GM12864 (cell line): Measurements from ENCODE around the gene CASP14.
A peak's percentile ranks its signal among the peaks of the same experiment; 100 is the strongest.
"Not testable (repeated sequence)": the region's sequence is repeated elsewhere in the genome, so short reads cannot be mapped to it uniquely, and the experiment has no call there.

ENCODE experiments used
- DNase-seq: peaks from one replicate; pipeline ENCODE4 v3.0.0-alpha.2; 2011; ENCODE audit warnings: low read depth
- H3K4me3 ChIP-seq: 2 replicates; pipeline ENCODE4 v1.5.1; 2011; ENCODE audit warnings: mild to moderate bottlenecking, low read depth, low read length, control low read depth
- TF ChIP-seq, protein P1 (sequence below): IDR thresholded peaks from 2 replicates; pipeline ENCODE4 v1.5.1; 2011; ENCODE audit warnings: low read depth, mild to moderate bottlenecking, moderate library complexity, low read length, control low read depth, inconsistent platforms; ENCODE audit errors: missing control alignments

The CASP14 gene, protein sequence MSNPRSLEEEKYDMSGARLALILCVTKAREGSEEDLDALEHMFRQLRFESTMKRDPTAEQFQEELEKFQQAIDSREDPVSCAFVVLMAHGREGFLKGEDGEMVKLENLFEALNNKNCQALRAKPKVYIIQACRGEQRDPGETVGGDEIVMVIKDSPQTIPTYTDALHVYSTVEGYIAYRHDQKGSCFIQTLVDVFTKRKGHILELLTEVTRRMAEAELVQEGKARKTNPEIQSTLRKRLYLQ

DNA sequence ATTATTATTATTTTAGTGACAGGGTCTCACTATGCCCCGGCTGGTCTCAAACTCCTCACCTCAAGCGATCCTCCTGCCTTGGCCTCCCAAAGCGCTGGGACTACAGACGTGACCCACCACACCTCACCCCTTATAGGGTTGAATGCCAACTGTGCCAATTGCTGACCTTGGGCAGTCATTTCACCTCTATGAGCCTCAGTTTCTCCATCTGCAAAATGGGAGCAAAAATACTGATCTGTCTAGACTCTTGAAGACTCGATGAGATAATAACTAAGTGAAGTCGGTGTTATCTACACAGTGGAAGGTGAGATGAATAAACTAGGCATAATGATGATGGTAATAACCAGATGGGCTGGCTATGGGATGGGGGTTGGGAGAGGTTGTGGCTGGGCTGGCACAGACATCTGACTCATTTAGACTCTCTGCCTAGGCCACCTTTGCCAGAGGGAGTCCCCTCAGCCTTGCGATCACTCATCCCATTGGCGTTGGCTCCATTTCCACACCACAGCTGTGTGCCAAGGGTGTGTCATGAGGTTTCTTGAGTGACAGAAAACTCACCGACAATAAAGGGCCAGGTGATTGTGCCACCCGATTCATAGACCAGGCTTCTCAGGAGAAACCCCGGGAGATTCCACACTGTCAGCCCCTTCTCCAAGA, at the start of gene CASP14:
Gene CASP14 (plus strand): TSS at position 596 of the 657 bp plus-strand sequence. CDS start 2,772 bp downstream, outside the sequence.
- peak; percentile 5 for DNase-seq
- TF ChIP-seq, protein P1, sequence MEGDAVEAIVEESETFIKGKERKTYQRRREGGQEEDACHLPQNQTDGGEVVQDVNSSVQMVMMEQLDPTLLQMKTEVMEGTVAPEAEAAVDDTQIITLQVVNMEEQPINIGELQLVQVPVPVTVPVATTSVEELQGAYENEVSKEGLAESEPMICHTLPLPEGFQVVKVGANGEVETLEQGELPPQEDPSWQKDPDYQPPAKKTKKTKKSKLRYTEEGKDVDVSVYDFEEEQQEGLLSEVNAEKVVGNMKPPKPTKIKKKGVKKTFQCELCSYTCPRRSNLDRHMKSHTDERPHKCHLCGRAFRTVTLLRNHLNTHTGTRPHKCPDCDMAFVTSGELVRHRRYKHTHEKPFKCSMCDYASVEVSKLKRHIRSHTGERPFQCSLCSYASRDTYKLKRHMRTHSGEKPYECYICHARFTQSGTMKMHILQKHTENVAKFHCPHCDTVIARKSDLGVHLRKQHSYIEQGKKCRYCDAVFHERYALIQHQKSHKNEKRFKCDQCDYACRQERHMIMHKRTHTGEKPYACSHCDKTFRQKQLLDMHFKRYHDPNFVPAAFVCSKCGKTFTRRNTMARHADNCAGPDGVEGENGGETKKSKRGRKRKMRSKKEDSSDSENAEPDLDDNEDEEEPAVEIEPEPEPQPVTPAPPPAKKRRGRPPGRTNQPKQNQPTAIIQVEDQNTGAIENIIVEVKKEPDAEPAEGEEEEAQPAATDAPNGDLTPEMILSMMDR, result no peak
- H3K4me3 ChIP-seq, result no peak within 1 kb of the TSS

DNA sequence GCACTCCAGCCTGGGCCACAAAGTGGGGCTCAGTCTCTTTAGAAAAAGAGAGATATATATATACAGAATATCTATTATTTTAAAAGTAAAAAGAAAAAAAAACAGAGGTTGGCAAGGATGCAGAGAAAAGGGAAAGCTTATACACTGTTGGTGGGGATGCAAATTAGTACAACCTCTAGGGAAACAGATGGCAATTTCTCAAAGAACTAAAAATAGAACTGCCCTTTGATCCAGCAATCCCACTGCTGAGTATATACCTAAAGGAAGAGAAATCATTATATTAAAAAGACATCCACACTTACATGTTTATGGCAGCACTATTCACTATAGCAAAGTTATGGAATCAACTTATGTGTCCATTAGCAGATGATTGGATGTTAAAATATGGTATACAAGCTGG, 41.0 kb upstream of the CASP14 start:
- DNase-seq, result no peak
- H3K4me3 ChIP-seq, result no peak overlapping the region
- TF ChIP-seq, protein P1, result no peak

DNA sequence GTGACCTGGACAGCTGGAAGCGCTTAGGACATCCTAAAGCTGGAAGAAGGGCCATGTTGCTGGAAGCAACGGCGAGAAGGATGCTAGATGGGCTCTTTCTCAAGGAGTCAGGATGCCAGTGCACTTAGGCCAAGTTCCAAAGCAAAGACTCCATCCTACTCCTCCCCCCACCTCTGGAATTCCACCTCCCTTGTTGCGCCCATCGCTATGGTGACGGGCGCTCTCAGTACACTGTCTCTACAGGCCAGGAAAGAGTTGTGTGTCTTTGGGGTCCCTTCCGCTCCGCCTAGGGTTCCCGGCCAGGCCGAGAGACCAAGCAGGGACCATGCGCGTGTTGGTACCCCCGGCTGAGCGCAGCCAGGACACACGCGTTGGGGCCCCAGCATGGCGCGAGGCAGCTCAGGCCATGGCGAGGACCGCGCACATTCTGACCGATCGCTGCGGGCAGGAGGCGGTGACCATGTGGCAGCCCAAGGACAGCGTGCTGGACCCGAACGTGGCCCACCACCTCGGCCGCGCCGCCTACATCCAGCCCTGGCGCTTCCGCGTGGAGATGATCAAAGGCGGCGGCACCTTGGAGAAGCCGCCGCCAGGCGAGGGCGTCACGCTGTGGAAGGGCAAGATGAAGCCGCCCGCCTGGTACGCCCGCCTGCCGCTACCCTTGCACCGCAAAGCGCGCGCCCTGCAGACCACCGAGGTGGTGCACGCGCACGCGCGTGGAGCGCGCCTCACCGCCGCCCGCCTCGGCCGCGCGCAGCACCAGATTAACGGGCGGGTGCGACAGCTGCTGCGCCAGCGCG, 38.6 kb upstream of the CASP14 start:
- no peak overlapping the region for H3K4me3 ChIP-seq
- TF ChIP-seq, protein P1, result no peak
- no peak for DNase-seq

DNA sequence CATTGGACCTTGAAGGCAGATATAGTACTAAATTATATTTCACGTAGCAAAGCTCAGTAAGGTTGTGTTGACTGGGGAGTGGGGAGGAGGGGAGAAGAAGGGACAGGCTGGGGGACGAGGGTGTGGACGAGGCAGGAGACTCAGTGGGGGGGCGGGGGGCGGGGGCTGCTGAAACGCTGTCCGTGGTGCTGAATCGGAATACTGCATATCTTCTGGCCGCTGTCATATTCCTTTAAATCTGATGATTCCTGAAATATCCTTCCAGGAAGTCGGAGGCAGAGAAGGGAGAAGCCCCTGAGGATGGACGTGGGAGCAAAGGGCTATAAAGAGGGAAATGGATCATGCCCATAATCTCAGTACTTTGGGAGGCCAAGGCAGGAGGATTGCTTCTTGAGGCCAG, 34.7 kb upstream of the CASP14 start:
- no peak for DNase-seq
- no peak overlapping the region for H3K4me3 ChIP-seq
- TF ChIP-seq, protein P1, result no peak

DNA sequence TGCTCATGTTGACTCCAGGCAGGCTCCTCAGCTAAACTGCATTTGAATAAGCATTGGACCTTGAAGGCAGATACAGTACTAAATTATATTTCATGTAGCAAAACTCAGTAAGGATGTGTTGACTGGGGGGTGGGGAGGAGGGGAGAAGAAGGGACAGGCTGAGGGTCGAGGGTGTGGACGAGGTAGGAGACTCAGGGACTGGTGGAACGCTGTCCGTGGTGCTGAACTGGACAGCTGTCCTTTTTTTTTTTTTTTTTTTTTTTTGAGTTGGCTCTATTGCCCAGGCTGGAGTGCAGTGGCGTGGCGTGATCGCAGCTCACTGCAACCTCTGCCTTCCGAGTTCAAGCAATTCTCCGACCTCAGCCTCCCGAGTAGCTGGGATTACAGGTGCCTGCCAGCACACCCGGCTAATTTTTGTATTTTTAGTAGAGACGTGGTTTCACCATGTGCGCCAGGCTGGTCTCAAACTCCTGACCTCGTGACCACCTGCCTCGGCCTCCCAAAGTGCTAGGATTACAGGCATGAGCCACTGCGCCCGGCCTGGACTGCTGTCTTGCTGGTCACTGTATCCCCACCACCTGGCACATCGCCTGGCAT, 33.2 kb upstream of the CASP14 start:
- DNase-seq, result no peak
- TF ChIP-seq, protein P1, result no peak
- H3K4me3 ChIP-seq, result no peak overlapping the region

DNA sequence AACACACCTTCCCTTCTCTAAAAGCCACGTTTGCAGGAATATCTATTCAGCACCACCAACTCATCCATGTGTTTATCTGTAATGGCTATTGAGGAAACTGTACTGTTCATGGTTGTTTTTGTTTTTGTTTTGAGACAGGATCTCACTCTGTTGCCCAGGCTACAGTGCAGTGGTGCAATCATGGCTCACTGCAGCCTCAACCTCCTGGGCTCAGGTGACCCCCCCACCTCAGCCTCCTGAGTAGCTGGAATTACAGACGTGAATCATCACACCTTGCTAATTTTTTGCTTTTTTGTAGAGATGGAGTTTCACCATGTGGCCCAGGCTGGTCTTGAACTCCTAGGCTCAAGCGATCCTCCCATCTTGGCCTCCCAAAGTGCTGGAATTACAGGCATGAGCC, 30.4 kb upstream of the CASP14 start:
- not testable (repeated sequence) for H3K4me3 ChIP-seq, DNase-seq

DNA sequence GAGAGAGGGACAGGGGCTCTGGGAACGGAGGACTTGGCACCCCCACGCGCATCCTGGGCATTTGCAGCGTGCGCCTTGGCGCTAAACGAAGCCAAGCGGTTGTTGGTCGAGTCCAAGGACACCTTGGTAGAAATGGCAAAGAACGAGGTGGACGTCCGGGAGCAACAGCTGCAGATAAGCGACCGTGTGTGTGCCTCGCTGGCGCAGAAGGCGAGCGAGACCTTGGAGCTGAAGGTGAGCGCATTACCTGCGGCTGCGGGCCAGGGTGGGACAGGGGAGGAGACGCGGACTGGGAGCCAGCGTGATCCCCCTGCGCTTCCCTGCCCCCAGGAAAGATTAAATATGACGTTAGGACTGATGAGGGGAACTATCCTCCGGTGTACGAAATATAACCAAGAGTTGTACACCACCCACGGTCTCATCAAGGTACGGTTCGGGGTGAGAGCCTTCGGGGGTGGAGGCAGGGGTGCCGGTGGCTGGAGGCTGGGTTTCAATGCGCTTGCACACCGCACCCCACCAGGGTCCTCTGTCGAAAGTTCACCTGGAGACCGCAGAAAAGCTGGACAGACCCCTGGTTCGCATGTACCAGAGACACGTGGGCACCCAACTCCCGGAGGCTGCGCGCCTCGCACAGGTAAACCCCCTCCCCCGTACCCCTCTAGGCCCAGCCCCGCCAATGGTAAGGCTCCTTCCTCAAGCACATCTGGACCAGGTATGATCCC, 27.8 kb upstream of the CASP14 start:
- DNase-seq, result no peak
- TF ChIP-seq, protein P1, result no peak

More for the DNA sequence above, 27.8 kb upstream of the CASP14 start:
- no peak overlapping the region for H3K4me3 ChIP-seq
